Adrenal gland (tissue), 12 donors: Measurements from ENCODE around the gene CCR9. TPM values are rescaled to one million over a fixed set of nuclear protein-coding genes. Genes with fewer than 3 reads are reported as not detected.

Experiments
- DNase-seq, 7 donors: peaks; one replicate each; pipeline ENCODE4 v3.0.0-alpha.2; 2019 to 2020
- H3K27ac ChIP-seq, 5 donors: fragments of 200-600 bp; sonication (generic) in 4 of 5; 1 replicate in 3 of 5; 2 replicates in 2 of 5; pipeline versions ENCODE4 v1.5.1 to v1.8.0; 2016 to 2020; ENCODE audit warnings: mild to moderate bottlenecking in 1 of 5
- H3K27me3 ChIP-seq: fragments of 200-600 bp; 2 replicates; pipeline ENCODE4 v1.8.0; 2021
- H3K36me3 ChIP-seq, 2 donors: fragments of 200-600 bp; replicated peaks in 1 of 2; 1 replicate in 1 of 2; 2 replicates in 1 of 2; pipeline versions ENCODE4 v1.5.1 to v1.8.0; 2018 to 2022
- H3K4me1 ChIP-seq, 2 donors: fragments of 200-600 bp; replicated peaks in 1 of 2; 1 replicate in 1 of 2; 2 replicates in 1 of 2; pipeline versions ENCODE4 v1.5.1 to v1.8.0; 2018 to 2021
- H3K4me3 ChIP-seq, 4 donors: fragments of 200-600 bp; sonication (generic) in 3 of 4; one replicate each; pipeline ENCODE4 v1.5.1; 2016 to 2018
- H3K9me3 ChIP-seq, 3 donors: fragments of 200-600 bp; sonication (generic) in 1 of 3; replicated peaks in 1 of 3; 1 replicate in 2 of 3; 2 replicates in 1 of 3; pipeline versions ENCODE4 v1.5.1 to v1.8.0; 2016 to 2021
- POLR2A ChIP-seq, 2 donors: fragments of 450-650 bp; IDR thresholded peaks; one replicate each; pipeline ENCODE4 v1.6.1; 2017; ENCODE audit warnings: antibody characterized with exemption in 2 of 2, mild to moderate bottlenecking in 2 of 2, moderate library complexity in 1 of 2
- whole genome bisulfite sequencing, 4 donors: extraction: QIAGEN DNeasy Blood & Tissue Kit in 2 of 4; methylation state at CpG; one replicate each; pipeline versions ENCODE4 v1.1.5 to v1.1.7; 2013 to 2017; 5-methylcytosine and 5-hydroxymethylcytosine counted together
- intact Hi-C, 2 donors: fragments of 100-400 bp; cut with DNase I; formaldehyde crosslinking; loops; one replicate each; pipeline versions ENCODE4 v1.14.1 to v1.15.0; 2022 to 2023
- polyA plus RNA-seq, 3 donors: library from polyadenylated mRNA; stranded (reverse); fragments of 200-250 nt in 2 of 3; fragments of 350-450 nt in 1 of 3; fragmentation: Illumina TruSeq in 1 of 3; extraction: RNeasy Lipid Tissue Mini Kit (QIAGEN cat#74804) in 1 of 3; gene quantifications; one replicate each; pipeline ENCODE4 v1.2.3, GENCODE V29; 2013 to 2014
- total RNA-seq, 9 donors: library from RNA; depleted of rRNA in 4 of 9; stranded (reverse); fragments of >200 nt in 4 of 9; fragments of 120-200 nt in 1 of 9; fragmentation: NEBNext Ultra II Directional in 1 of 9; extraction: Animal tissue kit (Norgen Biotek cat#: 25700) in 1 of 9; gene quantifications; one replicate each; pipeline versions ENCODE4 v1.1.0 to v1.2.4, GENCODE V29; 2013 to 2023
- TF ChIP-seq, protein P1 (sequence below), 6 experiments: fragments of 450-650 bp in 4 of 6; fragments of 200-600 bp in 2 of 6; sonication (generic) in 1 of 6; IDR thresholded peaks; 1 replicate in 5 of 6; 2 replicates in 1 of 6; pipeline versions ENCODE4 v1.5.1 to v1.8.0; 2016 to 2021; ENCODE audit warnings: antibody characterized with exemption in 6 of 6, mild to moderate bottlenecking in 2 of 6, moderate library complexity in 1 of 6
- donor health status: healthy with polysubstance abuse.
- donor health status: Bipolar disorder and iron deficiency.
- donor health status: DM: yes; HTN: yes; CAD: no.
- donor health status: DM: no; HTN: no; CAD: no.
- donor health status: DM: no; HTN: no; CAD: no.
- donor health status: DM: yes; HTN: yes; CAD: no.

CCR9 gene
- total and polyA plus RNA-seq, 12 donors: 0.57 TPM; not detected in 11

DNA sequence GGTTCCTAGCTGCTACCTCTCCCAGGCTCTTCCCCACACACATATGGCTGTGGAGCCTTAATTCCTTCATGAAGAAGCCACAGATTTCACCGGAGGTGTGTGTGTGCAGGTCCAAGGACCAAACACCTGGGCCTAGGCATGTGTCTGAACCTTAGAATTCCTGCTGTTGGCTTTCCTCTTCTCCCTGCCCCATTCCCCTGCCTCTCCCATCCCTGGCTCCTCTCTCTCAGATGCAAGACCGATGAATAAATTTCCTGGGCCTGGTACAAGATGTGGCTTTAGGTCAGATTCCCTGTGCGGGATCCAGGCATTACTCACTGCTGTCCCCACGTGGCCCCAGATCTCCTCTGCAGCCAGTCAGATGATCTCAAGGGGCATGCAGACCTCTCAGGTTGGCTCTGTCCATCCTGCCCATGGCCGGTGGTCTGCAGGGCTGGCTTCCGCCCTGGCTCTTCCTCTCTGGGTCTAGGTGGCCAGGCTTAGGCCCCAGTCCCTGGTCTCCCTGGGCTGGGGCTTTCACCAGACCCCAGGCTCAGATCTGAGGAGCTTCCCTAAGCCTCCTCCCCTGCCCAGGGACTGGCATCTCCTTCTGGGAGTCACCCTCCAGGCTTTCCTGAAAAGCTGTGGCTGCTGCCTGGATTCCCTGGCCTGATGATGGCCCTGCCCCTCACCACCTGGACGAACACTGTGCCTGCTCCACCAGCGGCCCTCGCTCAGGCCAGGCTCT lies 20.5 kb downstream of the CCR9 start:
- Histone ChIP-seq H3K27ac (no peak overlapping the region), H3K27me3 (no peaks in the 10 kb centered on the region), H3K4me3 (no peak overlapping the region), H3K9me3 (no peaks in the 10 kb centered on the region), H3K4me1 (no peaks in the 10 kb centered on the region), H3K36me3 (no peaks in the 10 kb centered on the region)
- TF ChIP-seq, protein P1, sequence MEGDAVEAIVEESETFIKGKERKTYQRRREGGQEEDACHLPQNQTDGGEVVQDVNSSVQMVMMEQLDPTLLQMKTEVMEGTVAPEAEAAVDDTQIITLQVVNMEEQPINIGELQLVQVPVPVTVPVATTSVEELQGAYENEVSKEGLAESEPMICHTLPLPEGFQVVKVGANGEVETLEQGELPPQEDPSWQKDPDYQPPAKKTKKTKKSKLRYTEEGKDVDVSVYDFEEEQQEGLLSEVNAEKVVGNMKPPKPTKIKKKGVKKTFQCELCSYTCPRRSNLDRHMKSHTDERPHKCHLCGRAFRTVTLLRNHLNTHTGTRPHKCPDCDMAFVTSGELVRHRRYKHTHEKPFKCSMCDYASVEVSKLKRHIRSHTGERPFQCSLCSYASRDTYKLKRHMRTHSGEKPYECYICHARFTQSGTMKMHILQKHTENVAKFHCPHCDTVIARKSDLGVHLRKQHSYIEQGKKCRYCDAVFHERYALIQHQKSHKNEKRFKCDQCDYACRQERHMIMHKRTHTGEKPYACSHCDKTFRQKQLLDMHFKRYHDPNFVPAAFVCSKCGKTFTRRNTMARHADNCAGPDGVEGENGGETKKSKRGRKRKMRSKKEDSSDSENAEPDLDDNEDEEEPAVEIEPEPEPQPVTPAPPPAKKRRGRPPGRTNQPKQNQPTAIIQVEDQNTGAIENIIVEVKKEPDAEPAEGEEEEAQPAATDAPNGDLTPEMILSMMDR (IDR thresholded peaks at IDR 0.05): no peak
- TF ChIP-seq POLR2A (IDR thresholded peaks at IDR 0.05): no peak
- intact Hi-C loops: no loop called here
- WGBS, 4 donors: 71 to 83% (median 82%) methylated on average over 7 to 9 of the region's 9 CpGs
- DNase-seq: no peak

DNA sequence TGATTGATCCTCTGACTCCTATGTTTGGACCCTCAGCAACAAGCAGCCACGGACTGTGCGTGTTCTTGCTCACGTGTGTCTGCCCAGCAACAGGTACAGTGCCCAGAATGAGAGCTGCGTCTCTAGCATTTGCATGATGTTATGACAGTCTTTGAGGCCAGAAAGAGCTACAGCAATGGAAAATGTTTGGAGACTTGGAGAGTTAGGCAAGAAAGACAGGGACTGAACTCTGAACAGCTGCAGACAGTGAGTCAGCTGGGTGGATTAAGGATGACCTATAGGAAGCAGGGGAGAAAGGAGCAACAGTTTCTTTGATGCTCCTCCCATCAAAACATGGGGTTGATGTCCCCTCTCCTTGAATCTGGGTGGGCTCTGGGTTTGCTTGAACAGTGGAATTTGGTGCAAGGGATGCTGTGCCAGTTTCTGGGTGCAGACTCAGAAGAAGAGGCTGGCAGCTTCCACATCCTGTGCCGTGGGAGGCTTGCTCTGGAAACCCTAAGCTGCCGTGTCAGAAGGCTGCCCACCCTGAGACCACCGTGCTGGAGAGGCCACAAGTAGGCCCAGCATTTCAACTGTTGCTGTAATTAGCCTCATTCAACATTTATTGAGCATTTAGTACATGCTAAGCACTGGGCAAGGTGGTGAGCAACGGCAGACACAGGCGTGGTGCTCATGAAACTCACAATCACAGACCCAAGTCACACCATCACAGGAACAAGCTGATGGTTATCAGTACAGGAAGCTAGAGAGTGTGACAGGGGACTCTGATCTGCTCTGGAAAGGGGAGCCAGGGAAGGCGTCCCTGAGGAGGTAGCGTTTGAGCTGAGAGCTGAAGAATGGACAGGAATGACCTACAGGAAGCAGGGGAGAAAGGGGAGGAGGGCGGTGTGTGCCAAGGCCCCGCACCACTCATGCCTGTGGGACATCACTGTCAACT lies 21.7 kb downstream of the CCR9 start:
- 76 to 92% (median 83%) methylated on average over 10 to 13 of the region's 13 CpGs for WGBS, 4 donors
- Histone ChIP-seq H3K9me3 (no peaks in the 10 kb centered on the region), H3K4me1 (no peaks in the 10 kb centered on the region), H3K27ac (no peak overlapping the region), H3K27me3 (no peaks in the 10 kb centered on the region), H3K4me3 (no peak overlapping the region), H3K36me3 (no peaks in the 10 kb centered on the region)
- TF ChIP-seq, protein P1 (IDR thresholded peaks at IDR 0.05): no peak
- no peak for TF ChIP-seq POLR2A (IDR thresholded peaks at IDR 0.05)
- intact Hi-C loops: no loop called here
- no peak for DNase-seq

DNA sequence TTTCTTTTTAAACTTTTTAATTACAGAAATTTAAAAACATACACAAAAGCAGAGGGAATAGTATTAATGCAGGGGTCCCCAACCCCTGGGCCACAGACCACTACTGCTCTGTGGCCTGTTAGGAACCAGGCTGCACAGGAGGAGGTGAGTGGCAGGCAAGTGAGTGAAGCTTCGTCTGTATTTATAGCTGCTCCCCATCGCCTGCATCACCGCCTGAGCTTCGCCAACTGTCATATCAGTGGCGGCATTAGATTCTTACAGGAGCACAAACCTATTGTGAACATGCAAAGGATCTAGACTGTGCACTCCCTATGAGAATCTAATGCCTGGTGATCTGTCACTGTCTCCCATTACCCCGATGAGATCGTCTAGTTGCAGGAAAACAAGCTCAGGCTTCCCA lies 22.4 kb downstream of the CCR9 start:
- Histone ChIP-seq H3K4me3 (no peak overlapping the region), H3K27me3 (no peaks in the 10 kb centered on the region), H3K27ac (no peak overlapping the region), H3K36me3 (no peaks in the 10 kb centered on the region), H3K9me3 (no peaks in the 10 kb centered on the region), H3K4me1 (no peaks in the 10 kb centered on the region)
- 87 to 93% (median 90%) methylated on average over 7 of the region's 7 CpGs for WGBS, 4 donors
- intact Hi-C loops: no loop called here
- no peak for TF ChIP-seq POLR2A (IDR thresholded peaks at IDR 0.05)
- TF ChIP-seq, protein P1 (IDR thresholded peaks at IDR 0.05): no peak
- DNase-seq: no peak

DNA sequence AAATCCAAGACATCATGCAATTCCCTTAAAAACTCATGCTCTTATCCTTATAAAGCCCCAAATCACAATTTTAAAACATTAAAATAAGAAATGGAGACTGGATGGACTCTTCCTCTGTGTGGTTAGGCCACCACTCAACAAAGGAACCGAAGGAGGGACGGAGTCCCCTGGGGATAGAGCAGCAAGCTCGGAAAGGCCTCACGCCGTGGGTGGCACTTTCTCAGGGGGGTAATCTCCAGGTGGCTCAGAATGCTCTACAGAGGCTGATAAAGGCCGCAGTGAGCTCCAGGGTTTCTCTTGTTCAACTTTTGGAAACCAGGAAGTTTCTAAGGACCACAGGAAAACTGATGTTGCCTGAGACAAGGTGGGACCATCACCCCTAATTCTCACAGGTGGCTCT lies 23.2 kb downstream of the CCR9 start:
- no peaks in the 10 kb centered on the region for H3K4me1 ChIP-seq
- DNase-seq: no peak
- H3K4me3 ChIP-seq: no peak overlapping the region
- no peaks in the 10 kb centered on the region for H3K27me3 ChIP-seq
- intact Hi-C loops: no loop called here
- 91 to 96% (median 94%) methylated on average over 6 of the region's 6 CpGs for WGBS, 4 donors
- H3K27ac ChIP-seq: no peak overlapping the region
- TF ChIP-seq, protein P1 (IDR thresholded peaks at IDR 0.05): no peak
- no peaks in the 10 kb centered on the region for H3K9me3 ChIP-seq
- H3K36me3 ChIP-seq: no peaks in the 10 kb centered on the region
